ENCODE data around the gene PMPCA.
"Not testable (repeated sequence)": the region's sequence is repeated elsewhere in the genome, so short reads cannot be mapped to it uniquely, and the experiment has no call there.

Gene PMPCA

GRCh38 chr9:136394312-136395019 lies 16.0 kb upstream of the PMPCA start:
- DNase-seq (ENCODE audit: low read depth, low spot score): no peak

- DNase-seq (ENCODE audit: low read depth, low spot score): no peak
Observed at GRCh38 chr9:136395020-136395340, 15.5 kb upstream of the PMPCA start.

DNA sequence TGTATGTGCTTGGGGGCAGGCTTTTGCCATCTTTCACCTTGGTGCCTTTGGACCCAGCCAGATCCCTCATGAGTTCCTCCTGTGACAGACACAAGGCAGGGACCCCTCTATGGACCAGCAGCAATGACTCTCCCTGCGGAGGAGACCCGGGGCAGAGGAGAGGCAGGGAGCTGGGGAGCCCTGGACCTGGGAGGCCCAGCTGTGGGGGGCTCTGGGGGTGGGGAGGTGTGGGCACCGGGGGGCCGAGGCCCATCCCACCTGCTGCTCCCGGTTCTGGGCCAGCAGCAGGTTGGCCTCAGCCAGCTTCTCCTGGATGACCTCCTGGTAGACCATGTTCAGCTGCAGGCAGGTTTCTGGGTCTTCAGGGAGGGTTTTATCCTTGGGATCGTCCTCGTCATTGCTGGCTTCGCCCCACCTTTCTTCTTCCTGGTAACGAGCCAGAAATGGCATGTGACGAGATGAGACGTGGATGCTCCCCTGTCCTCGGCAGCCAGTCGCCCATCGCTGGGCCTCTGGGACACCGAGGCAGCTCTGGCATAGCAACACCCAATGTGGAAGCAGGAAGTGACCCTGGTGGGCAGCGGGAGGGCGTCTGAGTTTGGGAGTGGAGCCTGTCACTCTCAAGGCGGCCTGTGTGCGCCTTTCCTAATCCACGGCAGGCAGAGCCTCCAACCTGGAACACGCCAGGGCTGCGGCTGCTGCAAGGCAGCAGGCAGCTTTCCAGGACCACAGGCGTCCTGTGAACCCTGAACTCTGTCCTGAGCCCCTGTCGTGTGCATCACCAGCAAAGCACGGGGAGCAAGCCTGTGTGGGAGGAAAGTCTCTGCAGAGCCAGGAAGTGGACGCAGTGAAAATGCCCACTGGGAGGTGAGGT lies 14.9 kb upstream of the PMPCA start:
- DNase-seq (ENCODE audit: low read depth, low spot score): no peak

- no peak for DNase-seq (ENCODE audit: low read depth, low spot score)
Observed at GRCh38 chr9:136396219-136396515, 14.3 kb upstream of the PMPCA start.

DNA sequence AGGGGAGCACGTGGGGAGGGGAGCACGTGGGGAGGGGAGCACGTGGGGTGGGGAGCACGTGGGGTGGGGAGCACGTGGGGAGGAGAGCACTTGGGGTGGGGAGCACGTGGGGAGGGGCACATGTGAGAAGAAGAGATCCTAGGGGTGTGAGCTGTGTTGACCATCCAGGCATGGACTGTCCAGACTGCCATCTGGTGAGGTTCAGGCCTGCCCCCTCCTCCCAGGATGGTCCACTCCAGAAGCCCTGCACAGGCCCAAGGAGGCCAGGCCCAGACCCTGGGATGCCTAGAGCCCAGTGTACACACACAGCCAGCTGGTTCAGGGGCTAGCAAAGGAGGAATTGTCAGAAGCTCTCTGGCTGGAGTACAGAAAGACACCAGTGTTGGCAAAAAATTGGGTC lies 12.8 kb upstream of the PMPCA start:
- DNase-seq (ENCODE audit: low read depth, low spot score): no peak

GRCh38 chr9:136398286-136398685 lies 12.2 kb upstream of the PMPCA start:
- DNase-seq (ENCODE audit: low read depth, low spot score): no peak

GRCh38 chr9:136399176-136400037 lies 11.1 kb upstream of the PMPCA start:
- DNase-seq (ENCODE audit: low read depth, low spot score): no peak

DNA sequence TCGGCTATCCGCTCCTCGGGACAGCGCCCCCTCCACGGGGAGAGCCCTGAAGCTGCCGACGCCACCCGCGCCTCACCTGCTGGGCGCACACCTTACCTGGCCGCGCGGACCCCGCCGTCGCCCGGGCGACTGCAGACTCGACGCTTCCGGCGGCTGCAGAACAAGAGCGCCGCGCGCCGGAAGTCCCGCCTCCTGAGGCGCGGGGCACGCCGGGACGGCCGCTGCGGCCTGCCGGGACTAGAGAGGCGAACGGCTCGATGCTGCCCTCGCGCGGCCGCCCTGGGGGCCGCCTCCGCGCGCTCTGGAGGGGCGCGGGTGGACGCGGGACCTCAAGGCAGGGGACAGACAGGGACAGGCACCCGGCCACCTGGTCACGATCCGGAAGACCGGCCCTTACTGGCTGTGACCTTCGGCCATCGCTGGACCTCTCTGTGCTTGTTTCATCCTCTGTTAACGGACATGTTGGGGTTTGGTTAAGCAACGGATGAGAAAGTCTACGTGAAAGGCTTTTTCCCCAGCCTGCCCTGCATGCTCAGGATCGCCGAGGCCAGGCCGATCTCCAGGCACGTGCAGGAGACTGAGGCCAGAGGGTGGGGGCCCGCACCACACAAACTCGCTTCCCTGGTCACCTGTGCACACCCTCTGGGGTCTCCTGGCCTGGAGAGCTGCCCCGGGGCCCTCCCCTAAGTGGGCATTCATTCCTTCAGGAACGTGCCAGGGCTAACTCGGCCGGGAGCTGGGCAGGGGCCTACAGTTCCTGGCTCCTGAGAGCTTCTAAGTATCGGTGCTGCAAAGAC lies 10.2 kb upstream of the PMPCA start, which contains the start of gene SNAPC4:
SNAPC4 (minus strand) TSS at position 133 of the 797 bp plus-strand sequence. CDS start 1,742 bp downstream, outside the sequence.
- no peak for DNase-seq (ENCODE audit: low read depth, low spot score)

DNA sequence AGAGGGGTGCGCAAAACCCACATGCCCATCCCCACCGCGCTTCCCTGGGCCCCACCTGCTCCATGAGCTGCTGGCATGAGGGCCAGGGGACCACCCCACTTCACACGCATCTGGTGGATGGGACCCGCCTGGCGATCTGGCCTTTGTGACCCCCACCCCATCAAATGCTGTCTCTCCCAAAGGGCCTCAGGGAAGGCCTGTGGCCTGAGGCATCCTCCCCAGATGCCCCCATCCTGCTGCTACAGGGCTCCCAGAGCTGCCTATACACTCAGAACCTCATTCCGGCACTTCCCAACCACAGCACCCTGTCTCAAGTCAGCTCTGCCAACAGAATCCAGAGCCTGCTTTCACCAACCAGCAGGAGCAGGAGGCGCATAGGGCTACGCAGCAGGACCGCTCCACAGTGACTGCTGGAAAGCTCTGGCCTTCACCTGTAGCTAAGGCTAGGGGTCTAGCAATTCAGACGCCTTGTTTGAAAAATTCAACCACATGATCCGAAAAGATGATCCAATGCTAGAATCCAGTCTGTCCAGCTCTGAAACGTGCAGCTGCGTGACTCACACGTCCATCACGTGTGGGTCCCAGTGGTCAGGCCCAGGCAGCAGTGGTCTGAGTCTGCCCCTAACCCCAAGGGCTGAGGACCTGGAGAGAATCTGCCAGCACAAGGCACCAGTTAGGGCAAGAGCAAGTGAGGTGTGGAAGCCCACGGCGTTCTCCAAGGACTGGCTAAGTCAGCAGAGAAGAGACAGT lies 9.1 kb upstream of the PMPCA start:
- no peak for DNase-seq (ENCODE audit: low read depth, low spot score)

GRCh38 chr9:136402067-136402466 lies 8.4 kb upstream of the PMPCA start:
- DNase-seq (ENCODE audit: low read depth, low spot score): no peak

DNA sequence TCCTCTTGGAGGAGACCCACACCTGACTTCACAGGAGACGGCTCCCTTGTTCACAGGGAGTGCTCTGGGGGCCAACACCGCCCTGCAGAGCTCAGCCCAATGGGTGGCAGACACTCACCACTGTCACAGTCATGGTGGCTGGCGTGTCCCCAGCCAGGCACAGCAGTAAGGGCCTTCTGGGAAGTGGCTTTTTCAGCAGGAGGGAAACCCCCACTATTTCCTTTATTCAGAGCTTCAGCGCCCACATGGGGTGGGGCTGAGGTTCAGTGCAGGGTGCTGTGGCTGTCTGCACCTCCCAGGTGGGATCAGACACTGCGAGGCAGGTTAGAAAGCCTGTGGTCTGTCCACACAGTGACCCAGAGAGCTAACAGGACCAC lies 6.9 kb upstream of the PMPCA start:
- DNase-seq (ENCODE audit: low read depth, low spot score): no peak

GRCh38 chr9:136403915-136404800 lies 6.3 kb upstream of the PMPCA start:
- DNase-seq (ENCODE audit: low read depth, low spot score): no peak

DNA sequence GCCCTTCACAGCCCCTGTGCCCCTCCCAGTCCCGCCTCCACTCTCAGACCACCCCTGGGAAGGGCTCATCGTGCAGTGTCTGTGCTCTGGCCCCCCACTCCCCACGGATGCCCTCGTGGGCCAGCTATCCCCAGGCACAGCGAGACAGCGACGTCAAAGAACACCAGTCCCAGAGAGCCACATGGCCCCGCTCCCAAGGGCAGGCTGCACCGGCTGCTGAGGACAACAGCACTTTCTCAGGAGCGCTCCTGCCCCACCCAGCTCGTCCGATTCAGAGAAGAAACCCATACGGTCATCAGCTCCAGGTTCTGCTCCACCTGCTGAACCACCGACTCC lies 5.7 kb upstream of the PMPCA start:
- no peak for DNase-seq (ENCODE audit: low read depth, low spot score)

DNA sequence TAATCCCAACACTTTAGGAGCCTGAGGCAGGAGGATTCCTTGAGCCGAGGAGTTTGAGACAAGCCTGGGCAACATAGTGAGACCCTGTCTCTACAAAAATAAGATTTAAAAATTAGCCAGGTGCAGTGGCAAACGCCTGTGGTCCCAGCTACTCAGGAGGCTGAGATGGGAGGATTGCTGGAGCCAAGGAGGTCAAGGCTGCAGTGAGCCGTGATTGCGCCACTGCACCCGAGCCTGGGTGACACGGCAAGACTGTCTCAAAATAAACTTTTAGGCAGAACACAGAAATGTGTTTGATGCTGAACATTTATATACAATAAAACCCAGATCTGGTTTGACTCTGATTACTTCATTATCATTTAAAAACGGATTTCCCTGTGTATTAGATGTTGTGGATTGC lies 5.0 kb upstream of the PMPCA start:
- DNase-seq (ENCODE audit: low read depth, low spot score): no peak

DNA sequence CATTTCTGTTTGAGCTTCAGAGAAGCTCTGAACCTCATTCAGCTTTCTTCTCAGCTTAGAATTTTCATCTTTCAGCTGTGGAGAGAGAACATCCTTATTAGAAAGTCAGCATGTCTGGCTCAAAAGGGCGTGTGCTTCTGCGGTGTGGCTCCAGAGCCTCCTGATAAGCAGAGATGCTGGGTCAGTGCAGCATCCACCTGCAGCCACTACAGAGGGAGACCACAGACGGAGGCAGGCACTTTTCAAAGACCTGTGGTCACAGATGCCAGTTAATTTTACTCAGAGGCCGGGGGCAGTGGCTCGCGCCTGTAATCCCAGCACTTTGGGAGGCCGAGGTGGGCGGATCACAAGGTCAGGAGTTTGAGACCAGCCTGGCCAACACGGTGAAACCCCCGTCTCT lies 4.6 kb upstream of the PMPCA start:
- DNase-seq (ENCODE audit: low read depth, low spot score): not testable (repeated sequence)

- DNase-seq (ENCODE audit: low read depth, low spot score): not testable (repeated sequence)
Observed at GRCh38 chr9:136407061-136407460, 3.4 kb upstream of the PMPCA start.

- DNase-seq (ENCODE audit: low read depth, low spot score): no peak
Observed at GRCh38 chr9:136407911-136408310, 2.5 kb upstream of the PMPCA start.

- no peak for DNase-seq (ENCODE audit: low read depth, low spot score)
Observed at GRCh38 chr9:136409557-136410455, 652 bp upstream of the PMPCA start.

DNA sequence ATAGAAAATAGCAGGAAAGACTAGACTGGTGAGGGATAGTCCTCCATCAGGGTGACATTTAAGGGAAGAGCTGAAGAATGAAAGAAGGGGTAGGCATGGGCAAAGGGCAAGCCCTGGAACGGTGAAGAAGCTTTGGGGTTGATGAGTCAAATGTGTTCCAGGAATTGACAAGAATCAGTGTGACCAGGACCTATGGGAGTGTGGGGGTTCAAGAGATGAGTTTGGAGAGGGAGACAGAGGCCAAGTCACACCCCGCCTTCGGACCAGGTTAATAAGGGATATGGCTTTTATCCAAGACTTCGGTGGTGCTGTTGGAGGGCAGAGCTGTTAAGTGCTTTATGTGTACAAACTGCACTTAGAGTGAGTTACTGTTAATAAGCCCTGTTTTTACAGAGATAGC lies 920 bp downstream of the PMPCA start:
- no peak for DNase-seq (ENCODE audit: low read depth, low spot score)

All from brain pericyte (primary cell).